ENCODE results near the gene ICAM2.
"Not testable (repeated sequence)": the region's sequence is repeated elsewhere in the genome, so short reads cannot be mapped to it uniquely, and the experiment has no call there.

The ICAM2 gene

DNA sequence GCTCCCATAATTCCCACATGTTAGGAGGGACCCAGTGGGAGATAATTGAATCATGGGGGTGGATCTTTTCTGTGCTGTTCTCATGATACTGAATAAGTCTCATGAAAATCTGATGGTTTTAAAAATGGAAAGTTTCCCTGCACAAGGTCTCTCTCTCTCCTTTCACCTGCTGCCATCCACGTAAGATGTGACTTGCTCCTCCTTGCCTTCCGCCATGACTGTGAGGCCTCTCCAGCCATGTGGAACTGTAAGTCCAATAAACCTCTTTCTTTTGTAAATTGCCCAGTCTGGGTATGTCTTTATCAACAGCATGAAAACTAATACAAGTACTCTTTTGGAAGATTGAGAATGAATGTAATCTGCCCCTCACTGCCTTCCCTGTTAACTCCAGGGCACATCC lies 37.8 kb downstream of the ICAM2 start:
- in situ Hi-C loops (cut with MboI; ENCODE audit: low sequenced_read_pairs) = not testable (repeated sequence)

GRCh38 chr17:63978272-63979200 lies 41.9 kb downstream of the ICAM2 start:
- in situ Hi-C loops (cut with MboI; ENCODE audit: low sequenced_read_pairs) = no loop called here

GRCh38 chr17:63976702-63977101 lies 43.7 kb downstream of the ICAM2 start:
- in situ Hi-C loops (cut with MboI; ENCODE audit: low sequenced_read_pairs) = no loop called here

GRCh38 chr17:63975541-63976092 lies 44.8 kb downstream of the ICAM2 start:
- in situ Hi-C loops (cut with MboI; ENCODE audit: low sequenced_read_pairs) = no loop called here

- in situ Hi-C loops (cut with MboI; ENCODE audit: low sequenced_read_pairs) = no loop called here
These were observed 45.7 kb downstream of the ICAM2 start for GRCh38 chr17:63974594-63975192.

DNA sequence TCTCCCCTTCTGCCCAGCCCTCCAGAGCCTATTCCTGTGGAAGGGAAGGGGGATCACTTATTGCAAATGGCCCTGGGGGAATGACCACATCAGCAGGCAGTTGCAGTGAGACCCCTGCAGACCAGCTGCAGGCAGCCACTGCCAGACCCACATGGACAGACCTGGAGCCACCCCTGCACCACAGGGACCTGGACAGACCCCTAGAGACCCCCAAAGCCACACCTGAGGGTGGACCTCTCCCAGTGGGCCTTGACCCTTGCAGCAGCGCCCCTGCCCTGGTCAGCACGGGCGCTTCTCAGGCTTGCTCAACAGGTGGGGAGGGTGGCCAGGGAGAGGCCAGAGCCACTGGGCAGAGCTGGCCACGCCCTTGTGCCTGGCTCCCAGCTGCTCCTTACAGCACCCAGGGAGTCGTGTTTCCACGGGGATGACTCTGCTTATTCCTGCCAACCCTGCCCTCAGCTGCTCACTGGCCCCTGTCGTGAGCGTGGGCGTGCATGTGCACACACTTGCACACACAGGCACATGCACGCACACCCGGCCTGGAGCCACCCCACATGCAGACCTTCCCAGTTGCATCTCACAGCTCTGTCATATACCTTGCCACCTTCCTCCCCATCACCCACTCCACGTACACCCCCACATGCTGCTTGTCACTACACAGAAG lies 46.4 kb downstream of the ICAM2 start:
- in situ Hi-C loops (cut with MboI; ENCODE audit: low sequenced_read_pairs) = no loop called here

GRCh38 chr17:63973247-63973646 lies 47.2 kb downstream of the ICAM2 start:
- in situ Hi-C loops (cut with MboI; ENCODE audit: low sequenced_read_pairs) = no loop called here

- in situ Hi-C loops (cut with MboI; ENCODE audit: low sequenced_read_pairs) = no loop called here
These were observed 47.6 kb downstream of the ICAM2 start, which contains the start of gene SCN4A for GRCh38 chr17:63972796-63973195. TSS of gene SCN4A (minus strand) at chr17:63972918. CDS start at chr17:63972841, 77 bp downstream.

GRCh38 chr17:63969278-63969677 lies 51.2 kb downstream of the ICAM2 start:
- in situ Hi-C loops (cut with MboI; ENCODE audit: low sequenced_read_pairs) = no loop called here

DNA sequence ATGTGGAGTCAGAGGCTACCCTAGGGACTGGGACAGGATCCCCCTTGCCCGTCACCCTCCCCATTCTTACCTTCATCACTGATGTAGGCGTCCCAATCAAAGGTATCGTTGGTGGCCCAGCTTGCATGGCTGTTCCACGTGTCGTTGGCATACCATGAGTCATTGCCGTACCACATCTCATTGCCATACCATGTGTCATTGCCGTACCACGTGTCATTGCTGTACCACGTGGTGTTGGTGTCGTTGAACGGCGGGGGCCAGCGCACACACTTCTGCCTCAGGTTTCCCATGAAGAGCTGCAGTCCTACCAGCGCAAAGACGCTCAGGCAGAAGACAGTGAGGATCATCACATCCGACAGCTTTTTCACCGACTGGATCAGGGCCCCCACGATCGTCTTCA lies 52.5 kb downstream of the ICAM2 start:
- in situ Hi-C loops (cut with MboI; ENCODE audit: low sequenced_read_pairs) = no loop called here

GRCh38 chr17:63966646-63967264 lies 53.7 kb downstream of the ICAM2 start:
- in situ Hi-C loops (cut with MboI; ENCODE audit: low sequenced_read_pairs) = no loop called here

DNA sequence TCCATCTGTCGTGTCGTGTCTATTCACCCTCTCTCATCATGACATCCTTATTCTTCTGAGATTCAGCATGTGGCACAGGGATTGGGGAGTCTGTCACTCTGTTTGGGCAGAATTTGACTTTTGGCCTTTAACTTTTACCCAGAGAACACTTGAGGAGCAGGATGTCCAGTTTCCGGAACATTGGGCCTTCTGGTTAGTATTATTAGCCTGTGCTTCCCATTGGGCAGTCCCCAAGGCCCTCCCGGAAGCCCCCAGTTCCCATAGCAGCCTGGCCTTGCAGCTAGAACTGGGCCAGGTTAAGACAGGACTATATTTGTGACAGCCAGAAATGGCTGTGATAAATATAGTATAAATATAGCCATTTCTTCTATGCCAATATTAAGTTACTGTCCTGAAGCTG lies 57.3 kb downstream of the ICAM2 start:
- in situ Hi-C loops (cut with MboI; ENCODE audit: low sequenced_read_pairs) = no loop called here

DNA sequence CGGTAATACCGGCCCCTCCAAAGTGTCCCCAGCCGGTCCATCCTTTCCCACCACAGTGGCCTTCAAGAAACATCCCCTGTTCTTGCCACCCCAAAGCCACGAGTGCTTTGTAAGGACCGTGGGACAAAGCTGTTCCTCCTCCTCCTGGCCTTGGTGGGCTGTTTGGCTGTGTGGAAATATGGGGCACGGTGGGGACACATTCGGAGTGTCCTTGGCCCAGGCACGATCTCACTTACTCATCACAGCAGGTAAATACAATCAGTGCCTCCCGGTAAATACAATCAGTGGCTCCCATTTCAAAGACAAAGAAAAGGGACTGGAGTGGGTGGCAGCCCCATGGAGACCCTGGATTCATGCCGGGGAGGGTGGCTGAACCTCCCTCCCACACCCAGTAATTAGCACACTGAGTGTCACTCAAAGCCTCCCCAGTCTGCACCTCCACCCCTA lies 58.1 kb downstream of the ICAM2 start:
- in situ Hi-C loops (cut with MboI; ENCODE audit: low sequenced_read_pairs) = no loop called here

- in situ Hi-C loops (cut with MboI; ENCODE audit: low sequenced_read_pairs) = no loop called here
These were observed 58.8 kb downstream of the ICAM2 start for GRCh38 chr17:63961355-63962212.

- in situ Hi-C loops (cut with MboI; ENCODE audit: low sequenced_read_pairs) = no loop called here
These were observed 60.0 kb downstream of the ICAM2 start for GRCh38 chr17:63960430-63960829.

DNA sequence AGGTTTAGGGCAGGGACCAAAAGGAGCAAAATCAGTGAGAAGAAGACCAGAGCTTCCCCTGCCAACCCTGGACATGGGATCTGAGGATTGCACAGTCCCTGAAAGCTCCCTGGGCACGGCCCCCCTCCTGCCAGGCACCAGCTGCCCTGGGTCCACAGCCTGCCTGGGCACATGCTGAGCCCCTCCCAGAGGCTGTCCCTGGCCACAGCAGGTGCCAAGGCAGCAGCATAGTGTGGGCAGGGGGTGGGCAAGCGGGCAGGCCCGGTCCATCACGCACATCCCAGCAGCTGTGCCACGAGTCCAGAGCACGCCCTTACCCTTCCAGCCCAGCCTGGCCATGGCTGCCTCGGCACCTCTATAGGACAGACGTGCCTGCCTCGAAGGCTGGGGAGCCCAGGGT lies 60.4 kb downstream of the ICAM2 start:
- in situ Hi-C loops (cut with MboI; ENCODE audit: low sequenced_read_pairs) = no loop called here

DNA sequence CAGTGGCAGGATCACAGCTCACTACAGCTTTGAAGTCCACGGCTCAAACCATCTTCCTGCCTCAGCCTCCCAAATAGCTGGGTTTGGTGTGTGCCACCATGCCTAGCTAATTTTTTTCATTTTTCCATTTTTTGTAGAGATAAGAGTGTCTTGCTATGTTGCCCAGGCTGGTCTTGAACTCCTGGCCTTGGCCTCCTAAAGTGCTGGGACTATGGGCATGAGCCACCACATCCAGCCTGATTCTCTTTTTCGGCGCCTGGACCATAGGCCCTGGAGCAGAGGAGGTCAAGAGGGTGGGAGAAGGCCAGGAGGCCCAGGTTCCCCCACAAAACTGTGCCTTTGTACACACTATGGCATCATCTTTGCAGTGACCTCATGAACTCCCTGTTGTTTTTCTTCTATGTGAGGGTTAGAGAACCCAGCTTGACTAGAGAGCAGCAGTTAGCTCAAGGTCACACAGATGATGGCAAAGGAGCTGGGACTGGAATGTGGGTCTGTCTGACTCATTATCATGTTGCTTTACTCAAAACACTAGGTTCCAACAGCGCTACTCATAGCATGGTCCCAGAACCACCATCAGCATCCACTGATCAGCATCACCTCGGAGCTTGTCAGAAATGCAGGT lies 64.0 kb downstream of the ICAM2 start:
- in situ Hi-C loops (cut with MboI; ENCODE audit: low sequenced_read_pairs) = no loop called here

DNA sequence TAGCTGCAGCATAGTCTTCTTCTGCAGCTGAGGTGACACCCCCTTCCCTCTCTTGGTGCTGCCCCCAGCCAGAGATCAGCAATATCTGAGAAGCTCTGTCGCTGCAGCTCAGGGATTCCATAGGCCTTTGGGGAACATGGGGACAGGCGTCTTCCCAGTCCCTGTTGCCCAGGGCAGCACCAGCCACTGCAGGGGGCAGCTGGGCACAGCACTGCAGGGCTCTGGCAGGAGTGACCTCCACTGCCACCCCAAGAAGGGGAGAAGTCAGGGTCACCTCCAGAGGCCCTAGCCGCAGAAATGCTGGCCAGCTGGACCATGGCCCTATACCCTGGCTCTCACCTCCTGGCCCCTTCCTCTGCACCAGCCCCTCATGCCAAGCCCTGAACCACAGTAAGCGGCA lies 64.6 kb downstream of the ICAM2 start:
- in situ Hi-C loops (cut with MboI; ENCODE audit: low sequenced_read_pairs) = no loop called here

DNA sequence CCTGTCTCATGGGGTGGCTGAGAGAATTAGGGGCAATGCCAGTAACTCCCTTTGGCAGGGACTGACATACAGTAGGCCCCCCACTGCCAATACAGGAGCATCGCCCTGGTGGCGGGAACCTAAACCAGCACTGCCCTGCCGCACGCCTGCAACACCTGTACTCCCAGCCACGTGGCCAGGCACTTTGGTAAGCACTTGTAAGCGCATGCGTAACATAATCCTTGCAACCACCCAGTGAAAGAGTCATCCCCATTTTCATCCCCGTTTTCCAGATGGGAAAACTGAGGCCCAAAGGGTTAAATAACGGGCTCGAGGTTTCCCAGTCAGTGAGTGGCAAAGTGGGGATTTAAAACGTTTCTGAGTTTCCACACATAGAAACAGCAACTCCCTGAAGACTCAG lies 65.2 kb downstream of the ICAM2 start:
- in situ Hi-C loops (cut with MboI; ENCODE audit: low sequenced_read_pairs) = no loop called here

Measured in HL-60/S4 treated with phorbol 12-myristate 13-acetate at 8.2 ng/mL for 4 days and 3 days (cell line).